Raji (cell line): ENCODE data around the gene IGF1.

Source experiments
- POLR2A ChIP-seq: IDR thresholded peaks from 2 replicates; pipeline ENCODE4 v1.6.1; 2011; ENCODE audit warnings: low read depth, low read length, control low read depth; ENCODE audit not compliant: insufficient read depth

The IGF1 gene

GRCh38 chr12:102454808-102455760 lies 25.3 kb downstream of the IGF1 start:
- TF ChIP-seq POLR2A, result no peak

- TF ChIP-seq POLR2A, result no peak
Observed at GRCh38 chr12:102454330-102454729, 26.0 kb downstream of the IGF1 start.

- no peak for TF ChIP-seq POLR2A
Observed at GRCh38 chr12:102452605-102453004, 27.8 kb downstream of the IGF1 start.

- no peak for TF ChIP-seq POLR2A
Observed at GRCh38 chr12:102444707-102445106, 35.7 kb downstream of the IGF1 start.

GRCh38 chr12:102444093-102444492 lies 36.3 kb downstream of the IGF1 start:
- no peak for TF ChIP-seq POLR2A

- no peak for TF ChIP-seq POLR2A
Observed at GRCh38 chr12:102441077-102441596, 39.2 kb downstream of the IGF1 start.

GRCh38 chr12:102439426-102440405 lies 40.6 kb downstream of the IGF1 start:
- no peak for TF ChIP-seq POLR2A

GRCh38 chr12:102438827-102439210 lies 41.5 kb downstream of the IGF1 start:
- no peak for TF ChIP-seq POLR2A

GRCh38 chr12:102438047-102438826 lies 42.1 kb downstream of the IGF1 start:
- no peak for TF ChIP-seq POLR2A

GRCh38 chr12:102437511-102437910 lies 42.9 kb downstream of the IGF1 start:
- TF ChIP-seq POLR2A, result no peak

GRCh38 chr12:102436867-102437266 lies 43.5 kb downstream of the IGF1 start:
- TF ChIP-seq POLR2A, result no peak

GRCh38 chr12:102435827-102436436 lies 44.4 kb downstream of the IGF1 start:
- no peak for TF ChIP-seq POLR2A

- no peak for TF ChIP-seq POLR2A
Observed at GRCh38 chr12:102433304-102433703, 47.1 kb downstream of the IGF1 start.

- no peak for TF ChIP-seq POLR2A
Observed at GRCh38 chr12:102430661-102431060, 49.7 kb downstream of the IGF1 start.
